ENCODE measurements around the gene GABARAP. TPM values are rescaled to one million over a fixed set of nuclear protein-coding genes. Genes with fewer than 3 reads are reported as not detected.

Gene GABARAP
- polyA plus RNA-seq, 1 donor from 2014 or later, result 384 TPM

DNA sequence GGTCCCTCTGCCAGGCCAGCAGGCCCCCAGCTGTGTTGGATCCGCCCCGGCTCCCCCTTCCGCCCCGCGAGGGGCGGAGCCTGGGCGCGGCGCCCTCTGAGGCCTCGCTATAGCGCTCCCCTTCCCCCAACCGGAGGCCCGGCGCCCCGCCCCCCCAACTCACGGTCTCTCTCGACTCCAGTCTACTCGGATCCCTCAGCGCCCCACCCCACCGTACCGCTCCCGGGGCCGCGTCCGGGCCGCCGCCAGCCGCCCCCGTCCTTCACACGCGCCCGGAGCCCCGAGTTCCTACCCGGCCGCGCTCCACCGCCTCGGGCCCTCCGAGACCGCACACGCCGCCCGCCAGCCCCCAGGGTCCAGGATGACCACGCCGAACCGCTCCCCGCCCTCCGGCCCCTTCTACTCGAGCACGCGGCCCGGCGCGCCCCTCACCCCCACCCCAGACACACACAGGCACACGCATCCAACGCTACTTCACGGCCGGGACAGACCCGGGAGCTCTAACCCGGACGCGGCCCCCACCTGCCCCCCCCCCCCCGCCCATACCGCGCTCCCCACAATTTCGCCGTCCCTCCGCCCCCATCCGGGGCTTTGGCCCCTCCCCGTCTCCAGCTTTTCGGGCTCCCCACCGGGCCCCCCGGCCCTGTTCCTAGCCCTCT, 4.4 kb downstream of the GABARAP start:
- TF ChIP-seq SMC3 (conservative IDR thresholded peaks at IDR 0.05; ENCODE audit: poor library complexity) (no peak), MXI1 (conservative IDR thresholded peaks at IDR 0.05; ENCODE audit: poor library complexity, severe bottlenecking) (peak; percentile 56)
- TF ChIP-seq, protein P1, sequence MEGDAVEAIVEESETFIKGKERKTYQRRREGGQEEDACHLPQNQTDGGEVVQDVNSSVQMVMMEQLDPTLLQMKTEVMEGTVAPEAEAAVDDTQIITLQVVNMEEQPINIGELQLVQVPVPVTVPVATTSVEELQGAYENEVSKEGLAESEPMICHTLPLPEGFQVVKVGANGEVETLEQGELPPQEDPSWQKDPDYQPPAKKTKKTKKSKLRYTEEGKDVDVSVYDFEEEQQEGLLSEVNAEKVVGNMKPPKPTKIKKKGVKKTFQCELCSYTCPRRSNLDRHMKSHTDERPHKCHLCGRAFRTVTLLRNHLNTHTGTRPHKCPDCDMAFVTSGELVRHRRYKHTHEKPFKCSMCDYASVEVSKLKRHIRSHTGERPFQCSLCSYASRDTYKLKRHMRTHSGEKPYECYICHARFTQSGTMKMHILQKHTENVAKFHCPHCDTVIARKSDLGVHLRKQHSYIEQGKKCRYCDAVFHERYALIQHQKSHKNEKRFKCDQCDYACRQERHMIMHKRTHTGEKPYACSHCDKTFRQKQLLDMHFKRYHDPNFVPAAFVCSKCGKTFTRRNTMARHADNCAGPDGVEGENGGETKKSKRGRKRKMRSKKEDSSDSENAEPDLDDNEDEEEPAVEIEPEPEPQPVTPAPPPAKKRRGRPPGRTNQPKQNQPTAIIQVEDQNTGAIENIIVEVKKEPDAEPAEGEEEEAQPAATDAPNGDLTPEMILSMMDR (IDR thresholded peaks at IDR 0.05; ENCODE audit: poor library complexity, severe bottlenecking), result no peak
- H3K79me2 ChIP-seq (replicated peaks; ENCODE audit: insufficient read depth, low read length), result peaks cover 76% of the 10 kb centered on the region
- peaks cover 3% of the 10 kb centered on the region for H3F3A ChIP-seq (ENCODE audit: insufficient read depth, low read length, poor library complexity, severe bottlenecking)

DNA sequence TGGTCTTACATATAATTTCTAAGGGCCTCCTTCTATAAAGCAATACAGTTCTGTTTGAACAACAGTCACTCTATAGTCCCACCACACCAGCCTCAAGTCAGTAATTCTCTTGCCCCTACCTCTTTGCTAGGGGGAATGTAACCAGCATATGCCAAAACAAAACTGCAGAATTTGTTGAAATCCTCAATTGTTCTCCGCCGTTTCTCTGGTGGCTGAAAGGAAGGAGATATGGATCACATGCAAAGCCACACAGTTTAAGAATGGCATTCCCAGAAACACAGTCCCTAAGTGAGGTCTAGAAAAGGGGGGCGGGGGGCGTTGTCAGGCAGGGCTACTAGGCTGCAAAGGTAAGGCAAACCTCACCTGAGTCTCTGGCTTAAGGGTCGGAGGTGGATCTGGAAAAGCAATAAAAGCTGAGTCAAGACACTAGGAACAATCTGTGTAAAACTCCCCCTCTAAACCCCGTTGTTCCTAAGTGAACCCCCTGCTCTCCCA, 4.9 kb downstream of the GABARAP start:
- Histone ChIP-seq H3K36me3 (ENCODE audit: insufficient read depth, low read length) (no peaks in the 10 kb centered on the region), H3K9me3 (ENCODE audit: low read length) (no peaks in the 10 kb centered on the region), H3K4me3 (ENCODE audit: low read length) (peak overlapping the region; percentile 75), H3K79me2 (replicated peaks; ENCODE audit: insufficient read depth, low read length) (peaks cover 82% of the 10 kb centered on the region), H3F3A (ENCODE audit: insufficient read depth, low read length, poor library complexity, severe bottlenecking) (peaks cover 3% of the 10 kb centered on the region), H3K9ac (ENCODE audit: low read length) (peak overlapping the region; percentile 98), H2AFZ (ENCODE audit: low read depth, low read length) (no peak overlapping the region), H3K27me3 (ENCODE audit: insufficient read depth, low read depth, low read length) (no peaks in the 10 kb centered on the region), H3K9me2 (ENCODE audit: insufficient read depth, low read length) (no peaks in the 10 kb centered on the region), H4K20me1 (ENCODE audit: insufficient read depth) (no peaks in the 10 kb centered on the region), H3K27ac (ENCODE audit: low read length) (peak overlapping the region; percentile 95), H3K4me2 (ENCODE audit: low read length) (peak overlapping the region; percentile 82)
- TF ChIP-seq, protein P1 (IDR thresholded peaks at IDR 0.05; ENCODE audit: poor library complexity, severe bottlenecking), result no peak
- TF ChIP-seq TAF1 (IDR thresholded peaks at IDR 0.05; ENCODE audit: low read depth), result peak; percentile 2
- no peak for TF ChIP-seq EP300 (conservative IDR thresholded peaks at IDR 0.05; ENCODE audit: poor library complexity, severe bottlenecking)
- TF ChIP-seq RAD21 (conservative IDR thresholded peaks at IDR 0.05), result no peak
- TF ChIP-seq REST (IDR thresholded peaks at IDR 0.05; ENCODE audit: borderline replicate concordance), result no peak
- no peak for TF ChIP-seq POLR2AphosphoS5 (IDR thresholded peaks at IDR 0.05)

More for the DNA sequence above, 4.4 kb downstream of the GABARAP start:
- Histone ChIP-seq H3K36me3 (ENCODE audit: insufficient read depth, low read length) (no peaks in the 10 kb centered on the region), H3K9ac (ENCODE audit: low read length) (peak overlapping the region; percentile 98), H3K4me2 (ENCODE audit: low read length) (peak overlapping the region; percentile 82), H3K4me3 (ENCODE audit: low read length) (peak overlapping the region; percentile 75), H3K27ac (ENCODE audit: low read length) (peak overlapping the region; percentile 95), H3K9me3 (ENCODE audit: low read length) (no peaks in the 10 kb centered on the region), H4K20me1 (ENCODE audit: insufficient read depth) (no peaks in the 10 kb centered on the region), H3K9me2 (ENCODE audit: insufficient read depth, low read length) (no peaks in the 10 kb centered on the region), H2AFZ (ENCODE audit: low read depth, low read length) (no peak overlapping the region), H3K27me3 (ENCODE audit: insufficient read depth, low read depth, low read length) (no peaks in the 10 kb centered on the region)
